ENCODE data around the gene ARID3A.
"Not testable (repeated sequence)": the region's sequence is repeated elsewhere in the genome, so short reads cannot be mapped to it uniquely, and the experiment has no call there.

ARID3A gene

GRCh38 chr19:947707-948539, 22.1 kb downstream of the ARID3A start:
- DNase-seq (ENCODE audit: low spot score) = no peak

GRCh38 chr19:948842-949496, 23.1 kb downstream of the ARID3A start:
- no peak for DNase-seq (ENCODE audit: low spot score)

- no peak for DNase-seq (ENCODE audit: low spot score)
Observed at GRCh38 chr19:950352-951066, 24.7 kb downstream of the ARID3A start.

DNA sequence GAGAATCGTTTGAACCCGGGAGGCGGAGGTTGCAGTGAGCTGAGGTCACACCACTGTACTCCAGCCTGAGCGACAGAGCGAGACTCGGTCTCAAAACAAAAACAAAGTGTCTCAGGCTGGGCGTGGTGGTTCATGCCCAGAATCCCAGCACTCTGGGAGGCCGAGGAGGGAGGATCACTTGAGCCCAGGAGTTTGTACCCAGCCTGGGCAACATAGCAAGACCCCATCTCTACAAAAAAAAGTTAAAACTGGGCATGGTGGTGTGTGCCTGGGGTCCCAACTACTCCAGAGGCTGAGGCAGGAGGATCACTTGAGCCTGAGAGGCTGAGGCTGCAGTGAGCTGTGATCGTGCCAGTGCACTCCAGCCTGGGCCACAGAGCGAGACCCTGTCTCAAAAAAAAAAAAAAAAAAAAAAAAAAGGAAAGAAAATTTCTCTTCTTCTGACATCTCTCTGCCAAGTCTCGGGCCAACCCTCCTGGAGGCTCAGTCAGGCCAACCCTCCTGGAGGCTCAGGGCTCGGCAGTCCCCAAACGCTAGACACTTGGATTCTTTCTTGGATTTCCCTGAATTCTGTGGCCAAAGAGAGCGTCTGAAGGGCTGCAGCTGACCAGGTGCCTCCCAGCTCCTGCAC, 26.3 kb downstream of the ARID3A start:
- DNase-seq (ENCODE audit: low spot score) = no peak

DNA sequence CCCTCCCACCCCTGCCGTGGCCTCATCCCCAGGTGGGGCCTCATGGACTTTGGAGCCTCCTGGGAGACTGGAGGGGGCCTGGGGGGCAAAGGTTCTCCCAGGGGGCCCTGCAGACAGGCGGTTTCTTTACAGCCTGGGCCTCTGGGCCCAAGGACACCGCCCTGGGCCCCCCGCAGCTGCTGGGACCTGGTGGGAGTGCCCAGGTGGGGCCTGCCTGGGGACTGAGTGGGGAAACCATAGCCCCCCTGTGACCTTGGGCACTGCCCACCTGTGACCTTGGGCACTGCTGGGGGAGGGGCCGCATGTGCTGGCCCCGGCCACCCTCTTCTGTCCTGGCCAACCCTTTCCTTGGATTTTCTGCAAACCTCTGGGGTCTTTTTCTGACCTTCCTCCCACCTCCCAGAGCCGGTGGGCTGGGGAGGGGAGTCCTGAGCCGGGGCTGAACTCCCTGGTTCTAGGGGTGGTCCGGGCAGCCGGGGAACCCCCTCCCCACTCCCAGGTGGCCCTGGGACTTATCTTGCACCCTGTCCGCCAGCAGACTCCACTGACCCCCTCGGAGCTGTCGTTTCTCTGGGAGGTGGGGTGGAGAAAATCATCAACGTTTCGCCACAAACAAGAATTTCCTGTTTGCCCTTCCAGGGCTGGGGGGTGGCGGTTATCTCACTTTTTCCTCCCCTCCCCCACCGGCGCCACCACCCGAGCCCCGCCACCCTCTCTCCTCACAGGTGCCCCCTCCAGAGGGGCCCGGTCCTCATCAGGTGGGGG, 27.0 kb downstream of the ARID3A start:
- DNase-seq (ENCODE audit: low spot score) = no peak

GRCh38 chr19:953445-954271, 27.8 kb downstream of the ARID3A start:
- DNase-seq (ENCODE audit: low spot score) = no peak

DNA sequence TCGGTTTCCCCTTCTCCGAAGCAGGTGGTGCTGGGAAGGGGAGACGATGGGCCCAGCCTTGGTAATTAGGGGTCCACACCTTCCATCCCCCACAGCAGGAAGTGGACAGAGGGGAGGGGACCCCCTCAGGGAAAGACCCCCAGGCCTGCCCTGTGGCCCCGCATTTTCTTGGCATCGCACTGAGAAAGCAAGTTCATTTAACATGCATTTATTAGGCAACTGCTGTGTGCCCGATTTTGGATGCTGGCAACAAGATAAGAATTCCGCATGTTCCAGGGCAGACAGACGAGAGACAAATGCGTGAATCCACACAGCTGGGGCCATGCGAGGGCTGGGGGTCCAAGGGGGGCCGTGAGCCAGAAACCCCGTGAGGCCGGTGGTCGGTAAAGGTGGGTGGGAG, 28.4 kb downstream of the ARID3A start:
- DNase-seq (ENCODE audit: low spot score) = no peak

- no peak for DNase-seq (ENCODE audit: low spot score)
Observed at GRCh38 chr19:954672-955494, 29.0 kb downstream of the ARID3A start.

- no peak for DNase-seq (ENCODE audit: low spot score)
Observed at GRCh38 chr19:955803-956765, 30.2 kb downstream of the ARID3A start.

DNA sequence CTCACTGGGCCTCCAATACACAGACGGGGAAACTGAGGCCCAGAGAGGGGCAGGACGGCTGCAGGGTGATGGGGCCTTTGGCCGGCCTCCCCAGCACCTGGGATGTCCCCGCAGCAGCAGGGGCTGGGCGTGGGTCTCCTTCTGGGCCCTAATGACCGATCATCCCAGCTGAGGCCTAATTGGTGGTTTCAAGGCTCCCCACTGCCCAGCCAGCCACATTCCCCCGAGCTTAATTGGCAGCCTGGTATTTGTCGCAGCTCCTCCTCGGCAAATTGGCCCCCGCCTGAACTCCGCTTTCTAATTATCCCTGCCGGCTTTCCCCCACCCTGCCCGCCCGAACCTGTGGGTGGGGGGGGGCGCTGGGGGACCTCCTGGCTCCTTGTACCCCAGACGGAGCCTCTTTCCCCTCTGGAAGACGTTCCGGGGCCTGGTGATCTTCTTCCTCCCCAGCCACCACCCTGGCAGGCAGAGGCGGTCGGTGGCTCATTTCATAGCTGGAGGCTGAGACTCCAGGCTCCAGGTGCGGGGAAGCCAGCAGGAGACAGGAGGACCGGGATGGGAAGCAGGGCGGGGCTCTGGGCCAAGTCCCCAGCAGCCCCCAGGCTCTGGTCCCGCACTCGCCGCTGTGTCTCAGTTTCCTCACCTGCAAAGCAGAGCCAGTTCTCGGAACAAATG, 31.1 kb downstream of the ARID3A start:
- DNase-seq (ENCODE audit: low spot score) = no peak

DNA sequence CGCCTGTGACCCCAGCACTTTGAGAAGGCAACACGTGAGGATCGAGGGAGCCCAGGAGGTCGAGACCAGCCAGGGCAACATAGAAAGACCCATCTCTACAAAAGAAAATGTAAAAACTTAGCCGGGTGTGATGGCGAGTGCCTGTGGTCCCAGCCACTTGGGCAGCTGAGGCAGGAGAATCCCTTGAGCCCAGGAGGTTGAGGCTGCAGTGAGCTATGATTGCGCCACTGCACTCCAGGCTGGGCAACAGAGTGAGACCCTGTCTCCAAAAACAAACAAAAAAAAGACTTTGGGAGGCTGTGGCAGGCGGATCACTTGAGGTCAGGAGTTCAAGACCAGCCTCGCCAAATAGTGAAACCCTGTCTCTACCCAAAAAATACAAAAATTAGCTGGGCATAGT, 31.7 kb downstream of the ARID3A start:
- DNase-seq (ENCODE audit: low spot score) = not testable (repeated sequence)

- no peak for DNase-seq (ENCODE audit: low spot score)
Observed at GRCh38 chr19:958967-959855, 33.4 kb downstream of the ARID3A start.

DNA sequence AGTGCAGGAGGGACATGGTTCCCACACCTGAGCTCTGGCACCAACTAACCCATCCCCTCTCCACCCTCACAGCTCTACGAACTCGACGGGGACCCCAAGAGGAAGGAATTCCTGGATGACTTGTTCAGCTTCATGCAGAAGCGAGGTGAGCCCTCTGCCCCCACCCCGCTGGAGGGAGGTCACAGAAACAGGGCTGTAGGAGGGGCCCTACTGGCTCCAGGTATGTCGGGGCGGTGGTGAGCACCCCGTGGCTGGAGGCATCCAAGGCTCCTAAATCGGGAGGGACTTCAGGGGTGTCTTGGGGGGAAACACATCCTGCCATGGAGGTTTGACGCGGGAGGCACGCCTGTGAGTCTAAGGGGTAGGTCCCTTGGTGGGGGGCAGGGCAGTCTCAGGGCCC, 34.2 kb downstream of the ARID3A start:
- no peak for DNase-seq (ENCODE audit: low spot score)

GRCh38 chr19:960601-960938, 34.7 kb downstream of the ARID3A start:
- DNase-seq (ENCODE audit: low spot score) = no peak

- DNase-seq (ENCODE audit: low spot score) = no peak
Observed at GRCh38 chr19:961866-962620, 36.2 kb downstream of the ARID3A start.

DNA sequence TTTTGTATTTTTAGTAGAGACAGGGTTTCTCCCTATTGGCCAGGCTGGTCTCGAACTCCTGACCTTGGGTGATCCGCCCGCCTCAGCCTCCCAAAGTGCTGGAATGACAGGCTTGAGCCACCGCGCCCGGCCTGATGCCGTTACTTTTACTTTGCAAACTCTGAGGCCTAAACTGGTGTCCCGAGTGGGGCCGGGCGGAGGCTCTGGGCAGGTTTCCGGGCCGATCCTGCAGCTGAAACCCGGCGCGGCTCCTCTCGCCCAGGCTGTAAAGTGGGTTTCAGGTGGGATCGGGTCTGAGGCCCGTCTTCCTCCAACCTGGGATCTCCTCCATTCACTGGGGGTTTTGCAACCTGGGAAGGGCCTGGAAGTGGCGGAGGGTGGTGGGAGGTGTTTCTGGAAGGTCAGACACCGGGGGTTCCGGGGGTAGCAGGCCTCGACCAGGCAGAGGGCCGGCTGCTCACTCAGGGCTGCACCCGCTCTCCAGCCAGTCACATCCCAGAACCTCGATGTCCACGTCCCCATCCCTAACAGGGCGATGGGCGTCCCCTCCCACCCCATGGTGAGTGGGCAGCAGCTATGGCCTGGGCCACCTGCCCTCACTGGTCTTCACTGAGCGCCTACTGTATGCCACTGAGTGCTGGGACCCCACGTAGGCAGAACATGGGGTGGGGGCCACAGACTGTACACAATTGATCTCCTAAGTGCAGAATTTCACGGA, 37.0 kb downstream of the ARID3A start:
- no peak for DNase-seq (ENCODE audit: low spot score)

All from CD4-positive, alpha-beta T cell treated with Interleukin-15 for 4 hours (primary cell).